HG03469 (cell line): ENCODE measurements around the gene LLGL1.
A peak's percentile ranks its signal among the peaks of the same experiment; 100 is the strongest.

Experiments used
- ATAC-seq: cut with Tn5 transposase; IDR thresholded peaks from one replicate; pipeline ENCODE4 v1.9.1; 2021; ENCODE audit warnings: mild to moderate bottlenecking, moderate library complexity, moderate number of reproducible peaks; ENCODE audit not compliant: unreplicated experiment

Gene LLGL1

GRCh38 chr17:18225121-18225641, at the start of gene LLGL1:
Gene LLGL1 (plus strand): TSS chr17:18225635. CDS start chr17:18225683, 48 bp downstream.
- peak; percentile 72 for ATAC-seq

GRCh38 chr17:18176176-18176575, 49.3 kb upstream of the LLGL1 start:
- ATAC-seq, result no peak

GRCh38 chr17:18177133-18177532, 48.3 kb upstream of the LLGL1 start:
- ATAC-seq, result no peak

GRCh38 chr17:18177722-18178121, 47.7 kb upstream of the LLGL1 start:
- no peak for ATAC-seq

GRCh38 chr17:18179196-18179595, 46.2 kb upstream of the LLGL1 start:
- ATAC-seq, result no peak

- ATAC-seq, result no peak
Measured at GRCh38 chr17:18179804-18180203, 45.6 kb upstream of the LLGL1 start.

GRCh38 chr17:18181358-18181757, 44.1 kb upstream of the LLGL1 start:
- no peak for ATAC-seq

- no peak for ATAC-seq
Measured at GRCh38 chr17:18182110-18182977, 43.1 kb upstream of the LLGL1 start.

- peak; percentile 14 for ATAC-seq
Measured at GRCh38 chr17:18182978-18183333, 42.5 kb upstream of the LLGL1 start.

- peak; percentile 62 for ATAC-seq
Measured at GRCh38 chr17:18183334-18184142, 41.9 kb upstream of the LLGL1 start, which contains the start of gene ALKBH5. Gene ALKBH5 (plus strand): TSS chr17:18183828. CDS start chr17:18184244, 416 bp downstream.

GRCh38 chr17:18184143-18185031, 41.0 kb upstream of the LLGL1 start:
- ATAC-seq, result no peak

GRCh38 chr17:18185391-18185790, 40.0 kb upstream of the LLGL1 start:
- ATAC-seq, result no peak

- ATAC-seq, result no peak
Measured at GRCh38 chr17:18185832-18186626, 39.4 kb upstream of the LLGL1 start.

GRCh38 chr17:18186627-18186982, 38.8 kb upstream of the LLGL1 start:
- ATAC-seq, result no peak

GRCh38 chr17:18187226-18187625, 38.2 kb upstream of the LLGL1 start:
- no peak for ATAC-seq

GRCh38 chr17:18187821-18188761, 37.3 kb upstream of the LLGL1 start:
- no peak for ATAC-seq

- ATAC-seq, result no peak
Measured at GRCh38 chr17:18190628-18191235, 34.7 kb upstream of the LLGL1 start.

- ATAC-seq, result no peak
Measured at GRCh38 chr17:18191236-18191667, 34.2 kb upstream of the LLGL1 start.
